Sciatic nerve (tissue), 2 donors: ENCODE data around the gene PIPOX. TPM values are rescaled to one million over a fixed set of nuclear protein-coding genes. Genes with fewer than 3 reads are reported as not detected.

ENCODE experiments used
- ATAC-seq: fragments of 200-7000 bp; cut with Tn5 transposase; one replicate; pipeline ENCODE4 v1.9.1; 2020; ENCODE audit warnings: mild to moderate bottlenecking, moderate library complexity
- DNase-seq: peaks from one replicate; pipeline ENCODE4 v3.0.0-alpha.2; 2020; ENCODE audit warnings: low spot score
- intact Hi-C: fragments of 100-400 bp; cut with DNase I; formaldehyde crosslinking; loops from one replicate; pipeline ENCODE4 v1.14.2; 2022
- total RNA-seq: library from RNA; stranded (reverse); fragmentation: NEBNext Ultra II Directional; extraction: Animal tissue kit (Norgen Biotek cat#: 25700); gene quantifications from one replicate; pipeline ENCODE4 v1.2.1, GENCODE V29; 2021
- donor health status: DM: no; HTN: no; CAD: no.
- donor health status: DM: no; HTN: no; CAD: no.

The PIPOX gene
- 1.5 TPM for total RNA-seq

GRCh38 chr17:29042679-29043538, at the start of gene PIPOX:
TSS of gene PIPOX (plus strand) at chr17:29043141. CDS start at chr17:29043226, 85 bp downstream.
- ATAC-seq (peak; percentile 75), DNase-seq (peak; percentile 67)
- intact Hi-C loops, result no loop called here

GRCh38 chr17:28993645-28994426, 49.1 kb upstream of the PIPOX start:
- intact Hi-C loops, result no loop called here
- ATAC-seq, result no peak

GRCh38 chr17:28996554-28997096, 46.3 kb upstream of the PIPOX start:
- DNase-seq, result no peak
- ATAC-seq, result no peak
- intact Hi-C loops, result no loop called here

More at GRCh38 chr17:28993645-28994426, 49.1 kb upstream of the PIPOX start:
- no peak for DNase-seq

- intact Hi-C loops, result no loop called here
- ATAC-seq, result no peak
- no peak for DNase-seq
Observed at GRCh38 chr17:28997806-28998205, 45.1 kb upstream of the PIPOX start.

- DNase-seq (no peak), ATAC-seq (no peak)
- intact Hi-C loops, result no loop called here
Observed at GRCh38 chr17:28999206-28999605, 43.7 kb upstream of the PIPOX start.

GRCh38 chr17:29000973-29001372, 42.0 kb upstream of the PIPOX start:
- ATAC-seq (no peak), DNase-seq (no peak)
- intact Hi-C loops, result no loop called here

GRCh38 chr17:29002811-29003210, 40.1 kb upstream of the PIPOX start:
- intact Hi-C loops, result no loop called here

GRCh38 chr17:29003289-29003688, 39.7 kb upstream of the PIPOX start:
- no peak for ATAC-seq
- DNase-seq, result no peak
- intact Hi-C loops, result no loop called here

More at GRCh38 chr17:29002811-29003210, 40.1 kb upstream of the PIPOX start:
- DNase-seq, result no peak
- no peak for ATAC-seq

- DNase-seq (no peak), ATAC-seq (no peak)
- intact Hi-C loops, result no loop called here
Observed at GRCh38 chr17:29004081-29004692, 38.8 kb upstream of the PIPOX start.

GRCh38 chr17:29005936-29006511, 36.9 kb upstream of the PIPOX start, which contains the start of gene SEZ6:
TSS of gene SEZ6 (minus strand) at chr17:29006033. CDS start at chr17:29005869, 164 bp downstream.
- ATAC-seq, result peak; percentile 90
- DNase-seq, result peak; percentile 81
- intact Hi-C loops, result no loop called here

- DNase-seq (no peak), ATAC-seq (no peak)
- intact Hi-C loops, result no loop called here
Observed at GRCh38 chr17:29007456-29007855, 35.5 kb upstream of the PIPOX start.

GRCh38 chr17:29007860-29008455, 35.0 kb upstream of the PIPOX start:
- DNase-seq (no peak), ATAC-seq (no peak)
- intact Hi-C loops, result no loop called here

- no peak for DNase-seq
- intact Hi-C loops, result no loop called here
- ATAC-seq, result no peak
Observed at GRCh38 chr17:29008591-29008990, 34.4 kb upstream of the PIPOX start.

- ATAC-seq, result no peak
- intact Hi-C loops, result no loop called here
- no peak for DNase-seq
Observed at GRCh38 chr17:29010129-29010528, 32.8 kb upstream of the PIPOX start.

- ATAC-seq (no peak), DNase-seq (no peak)
- intact Hi-C loops, result no loop called here
Observed at GRCh38 chr17:29010586-29010985, 32.4 kb upstream of the PIPOX start.

GRCh38 chr17:29012535-29012934, 30.4 kb upstream of the PIPOX start:
- ATAC-seq (no peak), DNase-seq (no peak)
- intact Hi-C loops, result no loop called here

- intact Hi-C loops, result no loop called here
- no peak for ATAC-seq
Observed at GRCh38 chr17:29014716-29015115, 28.2 kb upstream of the PIPOX start.

GRCh38 chr17:29016345-29017210, 26.4 kb upstream of the PIPOX start:
- intact Hi-C loops, result no loop called here
- ATAC-seq, result no peak
- no peak for DNase-seq

More at GRCh38 chr17:29014716-29015115, 28.2 kb upstream of the PIPOX start:
- no peak for DNase-seq
